GM23248 (cell line): ENCODE data around the gene CELSR1.

Source experiments
- EZH2 ChIP-seq: fragments of 200-600 bp; sonication (generic); IDR thresholded peaks from 2 replicates; pipeline ENCODE4 v1.6.1; 2018; ENCODE audit warnings: antibody characterized with exemption, mild to moderate bottlenecking; ENCODE audit not compliant: insufficient read depth, poor library complexity, severe bottlenecking
- EZH2phosphoT487 ChIP-seq: fragments of 200-600 bp; sonication (generic); IDR thresholded peaks from 2 replicates; pipeline ENCODE4 v1.6.1; 2018; ENCODE audit warnings: antibody characterized with exemption, moderate library complexity, mild to moderate bottlenecking, low read depth; ENCODE audit not compliant: insufficient read depth

DNA sequence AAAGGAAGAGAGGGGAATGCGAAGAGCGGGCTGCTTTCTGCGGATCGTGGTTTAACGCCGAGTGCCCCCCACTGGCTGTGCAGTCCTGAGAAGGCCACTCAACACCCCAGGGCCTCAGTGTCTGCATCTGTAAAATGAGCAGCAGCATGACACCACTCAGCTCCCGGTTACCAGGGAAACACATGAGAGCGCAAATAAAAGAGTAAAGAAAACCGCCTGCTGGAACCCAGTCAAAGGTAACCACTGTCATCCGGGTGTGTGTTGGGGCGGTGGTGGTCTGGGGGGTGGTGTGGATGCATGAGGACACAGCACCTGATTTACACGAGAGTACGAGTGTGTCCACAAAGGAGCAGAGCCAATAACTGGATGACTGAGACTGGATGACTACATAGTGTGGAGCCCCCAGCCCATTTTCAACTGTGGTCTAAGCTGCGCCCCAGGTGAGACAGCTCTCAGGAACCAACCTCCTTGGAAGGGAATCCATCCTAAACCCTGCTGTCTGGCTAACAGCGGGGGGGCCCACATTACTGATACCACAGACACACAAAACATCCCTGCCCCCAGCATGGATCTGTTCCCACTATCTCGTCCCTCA lies 5.7 kb downstream of the CELSR1 start:
- no peak for TF ChIP-seq EZH2
- no peak for TF ChIP-seq EZH2phosphoT487
